GM12872 (cell line): ENCODE results near the gene MAB21L3.

ENCODE experiments used
- TF ChIP-seq, protein P1 (sequence below): IDR thresholded peaks from 3 replicates; pipeline ENCODE4 v1.5.1; 2011; ENCODE audit warnings: low read depth, mild to moderate bottlenecking, low read length, moderate library complexity; ENCODE audit not compliant: insufficient read depth

MAB21L3 gene

DNA sequence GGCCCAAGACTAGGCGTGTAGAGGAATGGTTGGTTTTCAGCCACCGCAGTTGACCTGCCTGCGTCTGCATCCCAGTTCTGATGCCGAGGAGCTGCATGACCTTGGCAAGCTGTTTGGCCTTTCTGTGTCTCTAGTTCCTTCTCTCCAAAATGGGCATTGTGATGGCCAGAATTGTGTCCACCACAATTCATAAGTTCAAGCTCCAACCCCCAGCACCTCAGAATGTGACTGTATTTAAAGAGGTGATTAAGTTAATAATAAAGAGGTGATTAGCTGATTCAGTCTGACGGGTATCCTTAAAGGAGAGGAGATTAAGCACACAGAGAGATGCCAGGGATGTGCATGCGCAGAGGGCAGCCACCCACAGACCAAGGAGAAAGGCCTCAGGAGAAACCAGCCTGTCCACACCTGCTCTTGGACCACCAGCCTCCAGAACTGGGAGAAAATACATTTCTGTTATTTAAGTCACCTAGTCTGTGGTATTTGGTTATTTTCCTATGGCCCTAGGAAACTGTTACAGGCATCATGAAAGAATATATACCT is 28.5 kb downstream of the MAB21L3 start:
- TF ChIP-seq, protein P1, sequence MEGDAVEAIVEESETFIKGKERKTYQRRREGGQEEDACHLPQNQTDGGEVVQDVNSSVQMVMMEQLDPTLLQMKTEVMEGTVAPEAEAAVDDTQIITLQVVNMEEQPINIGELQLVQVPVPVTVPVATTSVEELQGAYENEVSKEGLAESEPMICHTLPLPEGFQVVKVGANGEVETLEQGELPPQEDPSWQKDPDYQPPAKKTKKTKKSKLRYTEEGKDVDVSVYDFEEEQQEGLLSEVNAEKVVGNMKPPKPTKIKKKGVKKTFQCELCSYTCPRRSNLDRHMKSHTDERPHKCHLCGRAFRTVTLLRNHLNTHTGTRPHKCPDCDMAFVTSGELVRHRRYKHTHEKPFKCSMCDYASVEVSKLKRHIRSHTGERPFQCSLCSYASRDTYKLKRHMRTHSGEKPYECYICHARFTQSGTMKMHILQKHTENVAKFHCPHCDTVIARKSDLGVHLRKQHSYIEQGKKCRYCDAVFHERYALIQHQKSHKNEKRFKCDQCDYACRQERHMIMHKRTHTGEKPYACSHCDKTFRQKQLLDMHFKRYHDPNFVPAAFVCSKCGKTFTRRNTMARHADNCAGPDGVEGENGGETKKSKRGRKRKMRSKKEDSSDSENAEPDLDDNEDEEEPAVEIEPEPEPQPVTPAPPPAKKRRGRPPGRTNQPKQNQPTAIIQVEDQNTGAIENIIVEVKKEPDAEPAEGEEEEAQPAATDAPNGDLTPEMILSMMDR = no peak

DNA sequence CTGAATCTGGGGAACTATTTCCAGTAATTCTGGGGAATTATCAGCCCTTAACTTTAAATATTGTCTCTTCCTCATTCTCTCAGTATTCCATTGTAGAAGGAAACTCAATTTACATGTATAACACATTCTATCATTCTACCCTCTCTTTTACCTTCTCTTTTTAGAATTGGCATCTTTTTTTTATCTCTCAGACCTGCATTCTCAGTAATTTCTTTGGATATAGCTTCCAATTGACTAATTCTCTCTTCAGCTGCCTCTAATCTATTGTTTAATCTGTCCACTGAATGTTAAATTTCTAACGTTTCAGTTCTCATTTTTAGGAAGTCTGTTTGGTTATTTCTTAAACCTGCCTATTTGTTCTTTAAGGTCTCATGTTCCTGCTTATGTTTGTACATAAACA is 33.0 kb downstream of the MAB21L3 start:
- TF ChIP-seq, protein P1 = no peak

DNA sequence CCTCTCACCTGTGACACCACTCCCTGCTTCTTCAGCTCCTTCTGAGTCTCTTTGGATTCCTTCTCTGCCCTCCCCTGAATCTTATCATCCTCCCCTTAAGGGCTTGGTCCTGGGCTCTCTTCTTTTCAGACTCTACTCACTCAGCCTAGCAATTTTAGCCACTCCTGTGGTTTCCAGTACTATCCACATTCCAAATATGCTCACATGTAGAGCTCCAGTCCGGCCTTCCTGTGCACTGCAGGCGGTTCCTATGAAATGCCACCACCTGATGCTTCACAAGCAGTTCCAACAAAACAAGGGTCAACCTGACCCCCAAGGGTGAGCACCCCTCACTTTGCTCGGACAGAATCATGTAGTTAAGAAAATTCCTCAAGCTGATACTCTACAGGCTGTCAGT is 35.9 kb downstream of the MAB21L3 start:
- TF ChIP-seq, protein P1 = no peak

DNA sequence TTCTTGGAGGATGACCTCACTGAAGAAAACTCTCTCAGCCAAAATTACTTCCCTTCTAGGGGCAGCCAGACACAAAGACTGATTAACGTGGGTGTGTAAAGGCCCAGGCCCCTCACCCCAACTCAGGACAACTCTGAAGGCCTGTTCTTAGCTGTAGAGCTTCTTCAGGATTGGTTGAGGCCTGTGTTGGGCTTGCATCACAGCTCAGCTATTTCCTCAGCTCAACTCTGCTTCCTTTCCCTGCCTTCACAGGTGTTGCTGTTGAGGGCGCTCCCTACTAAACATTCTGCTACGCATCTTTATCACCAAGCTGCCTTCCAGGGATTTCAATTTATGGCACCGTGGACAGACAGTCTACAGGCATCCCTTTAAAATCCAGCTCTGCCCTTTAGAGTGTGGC is 36.8 kb downstream of the MAB21L3 start:
- TF ChIP-seq, protein P1 = no peak

DNA sequence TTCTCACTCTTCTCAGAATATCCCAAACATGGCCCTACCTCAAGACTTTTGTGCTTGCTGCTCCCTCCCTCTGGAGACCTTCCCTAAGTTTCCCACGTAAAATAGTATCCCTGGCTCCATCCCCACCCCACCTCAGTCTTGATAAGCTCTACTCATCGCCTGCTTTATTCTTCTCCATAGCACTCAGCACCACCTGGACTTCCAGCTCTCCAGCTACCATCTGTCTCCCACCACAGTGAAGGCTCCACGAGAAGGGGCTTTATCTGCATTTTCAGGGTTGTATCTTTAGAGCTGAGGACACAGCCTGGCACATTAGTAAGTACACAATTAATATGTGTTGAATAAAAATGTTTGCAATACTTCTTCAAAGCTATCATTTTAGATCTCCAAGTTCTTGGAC is 37.8 kb downstream of the MAB21L3 start:
- TF ChIP-seq, protein P1 = no peak

DNA sequence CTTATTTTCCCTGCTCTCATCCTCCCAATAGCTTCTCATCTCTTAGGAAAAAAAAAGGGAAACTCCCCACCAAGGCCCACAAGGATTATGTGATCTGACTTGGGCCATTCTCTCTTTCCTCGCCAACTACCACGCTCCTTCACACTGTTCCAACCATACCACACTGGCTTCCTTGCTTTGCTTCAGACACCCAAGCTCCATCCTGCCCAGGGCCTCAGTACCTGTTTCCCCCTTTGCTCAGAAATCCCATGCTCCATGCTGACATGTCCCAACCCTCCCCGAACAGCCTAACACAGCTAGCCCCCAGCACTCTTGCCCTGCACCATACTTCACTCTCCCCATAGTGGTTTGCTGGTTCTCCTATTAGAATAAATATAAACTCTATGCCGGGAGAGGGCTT is 39.2 kb downstream of the MAB21L3 start:
- TF ChIP-seq, protein P1 = no peak

DNA sequence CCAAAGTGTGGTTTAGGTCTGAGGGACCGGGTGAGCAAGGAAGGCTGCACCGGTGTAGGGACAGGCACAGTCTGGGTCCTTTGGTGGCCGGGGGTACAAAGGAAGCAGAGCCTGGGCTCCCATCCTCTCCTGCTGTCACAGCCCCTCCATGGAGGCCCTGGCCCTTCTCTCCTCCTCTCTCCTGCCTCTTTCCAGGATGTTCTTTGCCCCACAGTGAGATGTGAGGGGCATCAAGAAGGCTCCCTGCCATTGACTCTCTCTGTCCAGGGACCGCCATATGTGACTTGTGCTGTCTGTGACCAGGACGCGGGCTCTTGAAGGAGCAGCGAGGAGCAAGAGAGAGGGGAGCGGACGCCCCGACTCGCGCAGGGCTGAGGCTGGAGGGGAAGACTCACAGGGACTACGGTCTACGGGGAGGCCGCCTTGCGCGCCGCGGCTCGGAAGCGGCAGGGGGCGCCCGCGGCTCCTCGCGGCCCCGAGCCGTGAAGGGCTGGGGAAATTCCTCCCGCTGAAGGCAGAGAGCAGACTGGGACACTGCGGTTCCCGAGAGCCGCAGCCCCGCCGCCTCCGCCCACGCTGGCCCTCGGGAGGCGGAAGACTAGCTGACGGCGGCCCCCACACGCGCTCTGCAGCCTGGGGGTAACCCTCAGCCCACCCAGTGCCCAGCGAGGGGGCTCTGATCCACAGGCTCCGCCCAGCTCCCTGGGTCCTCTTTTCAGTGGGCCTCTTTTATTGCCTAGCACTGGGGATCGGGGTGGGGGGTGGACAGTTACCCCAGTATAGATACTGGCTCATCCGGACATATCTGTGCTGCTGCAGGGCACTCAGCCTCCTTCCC is 40.8 kb downstream of the MAB21L3 start:
- TF ChIP-seq, protein P1 = peak; percentile 85
